Measurements from ENCODE around the gene MRPS6. TPM values are rescaled to one million over a fixed set of nuclear protein-coding genes. Genes with fewer than 3 reads are reported as not detected.

The MRPS6 gene
- total and polyA plus RNA-seq, 2 of the 4 experiments (the other 2 are of a cell fraction) = 7.5 to 35.1 TPM

- H2BK15ac ChIP-seq (ENCODE audit: low read depth, low read length) = no peak overlapping the region
- intact Hi-C loops (cut with micrococcal nuclease) (no loop called here), dilution Hi-C loops (cut with HindIII; ENCODE audit: low sequenced_read_pairs, unreplicated experiment) (no loop called here), in situ Hi-C loops (cut with MboI; ENCODE audit: low sequenced_read_pairs) (no loop called here)
- no CpG with 5 or more reads among the region's 3 CpGs for WGBS, 2 experiments (ENCODE audit: extremely low coverage in 2 of 2, insufficient read length in 1 of 2)
- no peaks in the 10 kb centered on the region; the same call in 1 of the 2 replicates for H3K9me3 ChIP-seq (ENCODE audit: control insufficient read depth, insufficient read depth, low read length)
- H3K9ac ChIP-seq (ENCODE audit: low read depth, low read length) = no peak overlapping the region
- no peaks in the 10 kb centered on the region for H3K9me1 ChIP-seq (ENCODE audit: insufficient read depth, low read length)
- H4K8ac ChIP-seq (ENCODE audit: low read depth in 2 of 2, low read length in 2 of 2) = no peak overlapping the region
- no peak overlapping the region for H4K5ac ChIP-seq (ENCODE audit: low read depth, low read length)
- no peak overlapping the region for H3K14ac ChIP-seq (replicated peaks; ENCODE audit: low read depth, low read length)
- H3K36me3 ChIP-seq (ENCODE audit: control insufficient read depth, insufficient read depth, low read length) = no peaks in the 10 kb centered on the region
- H3K23ac ChIP-seq (ENCODE audit: low read depth, low read length) = no peak overlapping the region
- POLR2A ChIA-PET (ENCODE audit: unreplicated experiment) = no interaction called here
- DNase-seq = no peak
- no peak overlapping the region for H2BK5ac ChIP-seq (ENCODE audit: low read depth, low read length, poor library complexity, severe bottlenecking)
- H3K56ac ChIP-seq (ENCODE audit: extremely low read depth, insufficient read depth, low read length) = no peak overlapping the region
- no peak overlapping the region for H2BK20ac ChIP-seq (ENCODE audit: low read depth, low read length)
- H3K4me2 ChIP-seq (ENCODE audit: low read depth, low read length) = no peak overlapping the region
- CTCF ChIA-PET = no interaction called here
- no peak overlapping the region for H2AK5ac ChIP-seq (ENCODE audit: low read depth, low read length)
- no peak overlapping the region for H3K4me3 ChIP-seq (ENCODE audit: insufficient read depth, low read depth, low read length)
- H3K4me1 ChIP-seq (ENCODE audit: control insufficient read depth, insufficient read depth, low read length) = no peaks in the 10 kb centered on the region
- no TSS peak for BruUV-seq (replicated peaks)
- H3K18ac ChIP-seq (ENCODE audit: low read depth, low read length) = no peak overlapping the region
- no peak overlapping the region for H2AK9ac ChIP-seq (replicated peaks; ENCODE audit: low read depth, low read length, poor library complexity)
- no peak for ATAC-seq (ENCODE audit: low read depth)
- no peak overlapping the region for H2AFZ ChIP-seq (replicated peaks; ENCODE audit: low read length, poor library complexity)
- H2BK120ac ChIP-seq (ENCODE audit: low read depth, low read length) = no peak overlapping the region
- no peak overlapping the region for H3K27ac ChIP-seq (ENCODE audit: insufficient read depth, low read length)
- H4K20me1 ChIP-seq (ENCODE audit: insufficient read depth, low read length) = no peaks in the 10 kb centered on the region
- TF ChIP-seq FOS (IDR thresholded peaks at IDR 0.05; ENCODE audit: low read depth, low read length) (no peak), CHD1 (IDR thresholded peaks at IDR 0.05; ENCODE audit: low read depth, low read length) (no peak), USF2 (IDR thresholded peaks at IDR 0.05; ENCODE audit: low read depth, low read length) (no peak), MAZ (IDR thresholded peaks at IDR 0.05; ENCODE audit: borderline replicate concordance, low read depth, low read length) (no peak), MAFK (IDR thresholded peaks at IDR 0.05; ENCODE audit: low read depth, low read length) (no peak), NFE2L2 (IDR thresholded peaks at IDR 0.05; ENCODE audit: low read depth, low read length) (no peak), SMC3 (IDR thresholded peaks at IDR 0.05; ENCODE audit: low read depth, low read length) (no peak), RFX5 (IDR thresholded peaks at IDR 0.05; ENCODE audit: low read depth, low read length) (no peak), MXI1 (IDR thresholded peaks at IDR 0.05; ENCODE audit: borderline replicate concordance, low read depth, low read length) (no peak), ELK1 (IDR thresholded peaks at IDR 0.05; ENCODE audit: borderline replicate concordance, low read depth, low read length) (no peak), CEBPB (IDR thresholded peaks at IDR 0.05; ENCODE audit: low read depth, low read length) (no peak), BHLHE40 (IDR thresholded peaks at IDR 0.05; ENCODE audit: low read depth, low read length) (no peak), CTCF (conservative IDR thresholded peaks at IDR 0.05; ENCODE audit: low read depth, low read length) (no peak), RAD21 (IDR thresholded peaks at IDR 0.05; ENCODE audit: low read length) (no peak), RCOR1 (IDR thresholded peaks at IDR 0.05; ENCODE audit: insufficient replicate concordance, low read length) (no peak), POLR2A (IDR thresholded peaks at IDR 0.05; ENCODE audit: low read depth, low read length) (no peak)
- peaks cover 15% of the 10 kb centered on the region; the same call in 1 of the 2 replicates for H3K27me3 ChIP-seq (ENCODE audit: control insufficient read depth, insufficient read depth, low read length)
- no peak overlapping the region for H3K4ac ChIP-seq (ENCODE audit: low read depth, low read length)
- H3K79me1 ChIP-seq (ENCODE audit: low read depth in 1 of 2, low read length in 2 of 2) = no peaks in the 10 kb centered on the region
- H4K91ac ChIP-seq (ENCODE audit: insufficient read depth, low read depth, low read length) = no peak overlapping the region
Observed at GRCh38 chr21:34182436-34182835, 109.1 kb downstream of the MRPS6 start.
